Globus pallidus (tissue), 1 donor: ENCODE results near the gene HTRA3.

ENCODE experiments used
- DNase-seq: peaks from one replicate; pipeline ENCODE4 v3.0.0-alpha.2; 2015; ENCODE audit warnings: low spot score

Gene HTRA3

DNA sequence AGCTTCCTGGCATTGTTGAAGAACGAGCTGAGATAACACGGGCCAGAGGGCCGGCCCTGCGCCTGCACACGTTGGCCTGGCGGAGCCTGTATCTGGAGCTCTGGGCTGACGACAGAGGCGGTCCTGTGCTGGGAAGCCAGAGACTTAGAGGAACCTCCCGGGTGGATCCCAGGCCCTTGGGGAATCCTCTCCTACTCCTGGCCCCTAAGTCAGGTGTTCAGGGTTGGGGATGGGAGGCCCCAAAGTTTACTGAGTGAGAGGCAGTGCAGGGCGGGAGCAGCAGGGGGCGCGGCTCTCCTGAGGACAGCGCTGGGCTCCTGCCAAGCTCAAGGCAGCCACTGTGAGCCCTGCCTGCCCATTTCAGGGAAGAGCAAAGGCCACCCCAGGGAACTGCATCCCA is 2.5 kb upstream of the HTRA3 start:
- DNase-seq, result no peak

DNA sequence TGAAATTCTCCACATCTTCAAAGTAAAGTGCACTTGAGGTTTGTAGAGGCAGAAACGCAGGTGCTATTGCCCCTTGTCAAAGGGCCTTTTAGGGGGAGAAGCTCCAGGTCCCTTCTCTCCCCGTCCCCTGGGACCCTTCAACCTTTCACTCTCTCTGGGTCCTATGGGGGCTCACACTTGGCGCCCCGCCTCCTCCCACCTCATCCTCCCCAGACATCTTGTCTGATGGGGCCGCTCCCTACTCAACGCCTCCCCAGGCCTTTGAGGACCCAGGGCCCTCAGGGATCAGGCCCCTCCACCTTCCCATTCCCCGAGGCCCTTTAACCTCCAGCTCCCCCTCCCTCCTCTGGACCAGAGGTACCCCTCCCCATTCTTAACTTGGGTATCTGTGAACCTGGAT is 1.3 kb upstream of the HTRA3 start:
- no peak for DNase-seq

DNA sequence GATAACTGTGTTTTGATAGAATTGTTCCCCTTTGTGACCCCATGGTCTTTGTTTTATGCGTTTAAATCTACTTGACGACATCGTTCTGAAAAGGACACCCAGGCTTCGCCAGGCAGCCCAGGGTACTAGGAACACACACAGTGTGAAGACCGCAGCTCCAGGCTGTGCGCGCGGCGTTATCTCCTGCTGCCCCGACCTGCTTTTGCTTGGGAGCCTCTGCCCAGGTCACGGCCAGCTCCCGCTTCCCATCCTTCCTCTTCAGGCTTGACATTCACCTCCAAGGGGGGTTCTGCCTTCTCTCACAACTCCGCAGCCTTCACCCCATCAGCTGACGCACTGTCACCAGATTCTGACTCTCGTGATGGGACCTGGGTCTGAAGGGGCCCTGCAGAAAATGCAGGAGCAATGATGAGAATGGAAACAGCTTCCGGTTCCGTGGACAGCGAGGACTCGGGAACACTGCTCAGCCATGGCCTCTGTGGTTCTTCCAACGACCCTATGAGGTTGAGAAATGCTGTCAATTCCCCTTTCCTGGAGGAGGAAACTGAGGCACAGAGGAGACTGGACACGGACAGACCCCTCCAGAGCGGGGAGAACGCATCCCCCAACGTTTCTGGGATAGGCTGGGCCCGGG is 536 bp upstream of the HTRA3 start:
- DNase-seq, result no peak

DNA sequence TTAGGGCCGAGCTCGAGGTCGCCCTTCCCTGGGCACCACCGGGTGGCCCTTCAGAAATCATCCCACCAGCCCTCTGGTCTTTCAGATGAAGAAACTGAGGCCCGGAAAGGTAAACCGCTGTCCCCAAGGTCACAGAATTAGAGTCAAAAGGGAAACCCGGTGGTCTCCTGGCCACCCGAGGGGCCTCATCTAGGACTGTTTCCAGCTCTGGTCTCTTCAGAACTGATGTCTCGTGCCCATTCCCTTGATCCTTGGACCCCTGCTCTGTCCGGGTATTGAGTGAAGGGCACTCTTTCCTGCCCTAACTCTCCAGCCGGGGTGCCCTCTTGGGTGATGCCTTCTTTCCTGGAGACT is 841 bp downstream of the HTRA3 start:
- no peak for DNase-seq

DNA sequence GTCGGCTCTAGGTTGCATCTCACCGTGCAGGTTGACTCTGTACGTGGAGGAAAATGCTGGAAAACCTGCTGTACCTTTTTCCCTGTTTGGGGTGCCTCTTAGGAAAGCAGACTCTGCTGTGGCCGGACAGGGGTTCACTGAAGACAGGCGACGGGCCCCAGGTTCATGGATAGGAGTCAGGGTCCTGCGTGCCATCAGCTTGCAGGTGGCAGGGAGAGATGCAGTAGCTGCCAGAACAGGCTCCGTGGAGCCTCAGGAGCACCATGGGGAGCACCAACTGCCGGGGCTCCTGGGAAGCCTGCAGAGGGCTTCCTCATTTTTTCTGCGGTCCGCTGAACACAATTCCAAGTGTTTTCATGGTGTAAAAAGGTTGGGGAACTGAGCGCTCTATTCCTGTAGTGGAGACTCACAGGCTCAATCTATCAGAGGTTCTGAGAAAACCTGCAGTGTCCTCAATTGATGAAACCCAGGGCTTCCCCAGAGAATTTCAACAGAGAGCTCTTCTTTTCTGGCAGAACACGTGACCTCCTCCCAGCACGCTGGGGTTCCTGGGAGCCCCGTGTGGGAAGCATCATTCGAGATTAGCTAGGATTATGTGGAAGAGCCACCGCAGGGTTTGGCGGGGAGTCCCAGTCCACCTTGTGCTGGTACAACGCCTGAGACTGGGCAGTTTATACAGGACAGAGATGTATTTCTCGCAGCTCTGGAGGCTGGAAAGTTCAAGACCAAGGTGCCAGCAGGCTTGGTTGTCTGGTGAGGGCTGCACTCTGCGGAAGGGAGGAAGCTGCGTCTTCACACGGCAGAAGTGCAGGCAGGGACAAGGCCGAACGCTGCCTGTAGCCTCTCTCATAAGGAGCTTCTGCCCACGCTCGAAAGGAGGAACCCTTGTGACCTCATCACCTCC is 1.6 kb downstream of the HTRA3 start:
- DNase-seq, result no peak

DNA sequence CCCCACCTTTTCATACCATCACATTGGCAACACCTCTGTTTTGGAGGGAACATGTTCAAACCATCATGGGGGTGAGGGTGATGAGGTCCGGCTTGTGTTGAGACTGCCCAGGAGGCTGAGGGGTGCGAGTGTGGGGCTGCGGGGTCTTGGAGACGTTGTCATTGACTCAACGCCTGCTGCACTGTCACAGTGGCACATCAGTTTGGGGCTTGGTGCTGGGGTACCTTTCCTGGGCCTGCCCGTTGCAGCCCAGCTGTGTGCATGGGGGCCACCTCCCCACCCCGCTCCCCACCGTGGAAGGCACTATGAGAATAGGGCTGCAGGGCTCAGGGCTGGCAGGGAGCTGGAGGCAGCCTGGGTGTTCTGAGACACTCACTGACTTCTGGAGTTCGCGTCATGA is 2.3 kb downstream of the HTRA3 start:
- no peak for DNase-seq

DNA sequence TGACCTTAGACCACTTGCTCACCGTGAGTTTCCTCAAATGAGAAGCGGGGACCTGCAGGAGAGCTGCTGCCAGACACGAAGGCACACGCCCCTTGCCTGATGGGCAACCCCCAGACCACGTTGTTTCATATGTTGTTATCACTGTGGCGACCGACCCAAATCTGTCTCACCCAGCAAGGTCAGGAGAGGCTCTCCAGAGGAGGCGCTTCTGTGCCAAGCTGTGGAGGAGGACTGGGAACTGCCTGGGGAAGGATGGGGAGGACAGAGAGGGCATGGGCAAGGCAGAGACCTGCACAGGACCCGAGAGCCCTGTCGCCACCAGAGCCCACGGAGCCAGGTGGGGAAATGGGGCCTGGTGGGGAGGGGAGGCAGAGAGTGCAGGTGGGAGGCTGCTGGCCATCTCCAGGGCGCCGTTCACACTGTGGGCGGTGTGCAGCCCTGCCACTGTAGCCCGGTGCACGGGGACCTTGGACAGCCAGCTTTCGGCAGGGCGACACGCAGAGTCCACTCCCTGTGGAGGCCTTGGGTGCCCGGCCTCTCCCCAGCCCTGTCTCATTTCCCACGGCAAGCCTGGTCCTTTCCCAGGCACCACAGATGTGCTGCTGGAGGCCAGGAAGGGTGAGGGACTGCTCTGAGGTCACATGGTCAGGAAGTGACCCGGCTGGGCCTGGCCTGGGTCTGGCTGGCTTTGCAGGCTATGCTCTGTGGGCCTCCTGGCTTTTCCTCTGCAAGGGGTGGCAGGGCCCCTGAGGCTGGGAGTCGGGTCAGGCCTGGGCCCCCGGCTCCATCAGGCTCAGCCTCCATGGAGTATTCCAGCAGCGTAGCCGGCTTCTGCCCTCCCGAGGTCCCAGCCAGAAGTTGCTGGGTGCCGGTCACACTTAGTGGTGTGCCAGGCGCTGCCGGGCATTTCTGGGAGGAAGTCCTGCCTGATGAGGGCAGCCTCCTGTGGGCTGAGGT is 3.2 kb downstream of the HTRA3 start:
- DNase-seq, result no peak

DNA sequence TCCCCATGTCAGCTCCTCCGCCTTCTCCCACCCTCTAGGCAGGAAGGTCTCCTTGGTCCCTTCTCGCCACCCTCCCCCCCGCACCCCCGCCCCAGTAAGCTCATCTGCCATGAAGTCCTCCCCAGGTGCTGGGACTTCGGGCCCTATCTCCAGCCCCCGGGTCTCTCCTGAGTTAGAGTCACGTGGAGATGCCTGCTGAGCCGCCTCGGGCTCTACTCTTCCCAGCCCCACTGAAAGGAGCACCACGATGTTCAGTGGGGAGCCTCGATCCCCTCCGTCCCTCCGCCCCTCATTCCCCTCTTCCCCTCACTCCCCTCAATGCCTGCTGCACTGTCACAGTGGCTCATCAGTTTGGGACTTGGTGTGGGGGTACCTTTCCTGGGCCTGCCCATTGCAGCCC is 3.9 kb downstream of the HTRA3 start:
- no peak for DNase-seq

DNA sequence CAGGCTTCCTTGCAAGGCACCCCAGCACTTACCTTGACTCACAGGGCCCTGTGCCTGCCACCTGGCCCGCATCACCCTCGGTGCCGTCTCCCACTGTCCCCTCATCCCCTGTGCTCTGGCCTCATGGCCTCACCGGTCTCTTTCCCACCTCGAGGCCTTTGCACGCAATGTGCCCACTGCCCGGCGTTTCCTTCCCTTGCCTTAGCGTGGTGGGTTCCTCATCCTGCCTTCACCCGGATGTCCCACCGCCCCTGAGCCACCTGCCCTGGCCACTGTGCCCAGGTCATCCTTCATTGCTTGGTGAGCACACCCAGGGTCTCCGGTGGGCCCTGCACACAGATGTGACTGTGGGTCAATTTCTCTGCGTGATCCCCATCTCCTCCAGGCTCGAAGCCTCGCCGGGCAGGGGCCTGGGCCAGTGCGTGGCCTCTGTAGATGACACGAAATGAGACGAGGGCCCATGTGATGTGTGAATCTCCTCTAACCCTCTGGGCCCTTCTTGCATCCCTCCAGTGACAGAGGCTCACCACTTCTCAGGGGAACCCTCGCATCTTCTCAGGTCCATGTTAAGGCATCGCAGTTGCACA is 4.6 kb downstream of the HTRA3 start:
- DNase-seq, result no peak

DNA sequence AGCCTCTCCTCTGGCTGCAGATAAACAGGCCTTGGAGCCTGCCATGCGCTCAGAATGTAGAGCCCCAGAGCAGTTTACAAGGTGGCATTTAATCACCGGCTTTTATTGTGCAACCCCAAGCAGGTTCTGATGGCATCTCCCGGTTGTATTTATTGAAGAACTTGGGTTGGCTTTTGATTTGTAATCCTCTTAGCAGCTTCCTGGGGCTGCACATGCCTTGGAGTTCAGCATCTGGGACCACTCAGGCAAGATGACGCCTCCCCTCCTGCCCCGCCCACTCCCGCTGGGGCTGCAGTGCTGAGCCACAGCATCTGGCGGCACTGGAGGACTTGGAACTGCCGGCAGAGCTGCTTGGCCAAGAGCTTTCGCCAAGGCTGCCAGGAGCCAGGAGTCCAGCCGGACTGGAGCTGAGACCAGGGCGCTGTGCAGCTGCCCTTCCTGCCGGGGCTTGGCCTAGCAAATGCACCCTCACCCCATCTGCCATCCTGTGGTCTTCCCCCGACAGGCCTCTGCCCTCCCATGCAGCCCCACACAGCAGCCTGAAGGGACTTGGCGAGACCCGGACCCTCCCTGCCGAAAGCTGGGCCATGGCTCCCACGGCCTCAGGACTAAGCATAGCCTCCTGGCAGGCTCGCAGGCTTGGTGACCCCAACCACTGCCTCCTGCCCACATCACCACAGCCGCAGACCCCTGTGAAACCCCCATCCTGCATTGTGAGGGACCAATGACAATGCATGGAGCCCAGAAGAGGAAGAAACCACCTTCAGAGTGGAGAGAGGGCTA is 5.4 kb downstream of the HTRA3 start:
- peak; percentile 79 for DNase-seq

DNA sequence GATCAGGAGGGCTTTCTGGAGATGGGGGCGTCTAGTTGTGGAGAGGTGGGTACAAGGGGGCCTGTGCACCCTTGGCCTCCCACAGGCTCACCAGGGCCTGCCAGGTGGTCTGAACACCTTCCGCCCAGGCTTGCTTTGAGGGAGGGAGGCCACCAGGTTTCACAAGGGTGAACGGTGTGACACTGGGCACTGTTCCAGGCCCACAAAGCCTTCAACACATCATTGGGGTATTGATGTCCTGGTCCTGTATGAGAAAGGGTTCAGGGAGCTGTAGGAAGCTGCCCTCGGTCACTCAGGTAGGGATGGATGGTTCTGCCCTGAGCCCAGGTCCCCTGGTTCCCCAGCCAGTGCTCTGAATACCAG is 6.0 kb downstream of the HTRA3 start:
- DNase-seq, result no peak

DNA sequence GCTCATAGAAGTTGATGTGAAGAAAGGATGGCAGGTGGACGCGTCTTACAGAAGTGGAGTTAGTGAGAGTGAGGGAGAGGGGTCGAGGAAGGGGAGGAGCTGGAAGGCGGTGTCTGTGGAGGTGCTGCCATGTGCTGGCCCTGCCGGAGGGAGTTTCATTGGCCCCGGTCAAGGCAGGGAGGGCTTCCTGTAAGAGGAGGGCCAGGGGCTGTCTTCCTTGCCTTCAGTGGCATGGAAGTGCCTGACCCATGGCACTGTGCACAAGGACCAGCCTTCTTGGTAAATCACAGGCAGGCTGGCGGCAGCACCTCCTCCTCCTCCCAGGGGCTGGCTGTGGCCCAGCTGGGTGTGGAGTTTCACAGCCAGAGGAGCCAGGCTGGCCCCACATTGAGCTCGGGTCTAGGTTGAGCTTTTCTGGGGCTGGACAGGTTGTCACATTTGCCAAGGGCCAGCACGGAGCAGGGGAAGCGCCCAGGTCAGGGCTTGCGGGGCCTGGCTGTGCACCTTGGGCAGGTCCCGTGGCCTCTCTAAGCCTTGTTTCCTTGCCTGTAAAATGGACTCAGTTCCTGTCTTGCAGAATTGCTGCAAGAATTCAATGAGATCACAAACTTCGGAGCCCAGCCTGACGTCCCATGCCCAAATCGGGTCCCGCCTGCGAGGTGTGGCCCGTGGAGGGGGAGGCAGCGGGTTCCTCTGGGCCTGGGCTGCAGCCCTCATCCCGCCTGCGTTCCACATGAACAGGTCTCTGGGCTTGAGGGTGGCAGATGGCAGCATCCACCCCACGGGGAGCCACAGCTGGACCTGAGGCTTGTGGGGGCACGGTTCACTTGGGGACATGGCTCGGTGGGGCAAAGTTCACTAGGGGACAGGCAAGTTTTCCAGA is 7.0 kb downstream of the HTRA3 start:
- no peak for DNase-seq

DNA sequence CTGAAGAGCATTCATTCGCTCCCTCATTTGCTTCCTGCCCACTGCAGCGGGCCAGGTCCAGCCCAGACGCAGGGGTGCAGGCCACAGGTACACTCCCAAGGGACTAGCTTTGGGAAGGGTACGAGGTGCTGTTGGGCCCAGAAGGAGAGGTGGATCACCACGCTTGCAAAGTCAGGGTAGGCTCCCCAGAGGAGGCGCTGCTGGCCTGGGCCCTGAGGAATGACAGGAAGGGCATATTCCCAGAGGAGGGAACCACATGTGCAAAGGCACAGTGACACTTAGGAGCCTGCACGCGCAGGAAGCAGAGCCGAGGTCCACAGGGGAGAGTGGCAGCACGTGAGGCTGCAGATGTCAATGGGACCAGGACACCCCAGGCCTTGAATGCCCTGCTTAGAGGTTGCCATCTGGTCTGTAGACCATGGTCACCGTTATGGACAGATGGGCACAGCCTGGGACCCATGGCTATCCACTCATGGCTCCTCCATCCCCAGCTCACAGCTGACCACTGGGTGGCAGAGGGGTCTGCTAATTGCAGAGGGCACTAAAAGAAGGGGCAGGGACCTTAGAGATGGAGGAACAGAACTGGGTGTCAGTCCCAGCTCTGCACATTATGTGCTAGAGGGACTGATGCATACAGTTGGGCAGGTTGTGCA is 7.9 kb downstream of the HTRA3 start:
- DNase-seq, result no peak

DNA sequence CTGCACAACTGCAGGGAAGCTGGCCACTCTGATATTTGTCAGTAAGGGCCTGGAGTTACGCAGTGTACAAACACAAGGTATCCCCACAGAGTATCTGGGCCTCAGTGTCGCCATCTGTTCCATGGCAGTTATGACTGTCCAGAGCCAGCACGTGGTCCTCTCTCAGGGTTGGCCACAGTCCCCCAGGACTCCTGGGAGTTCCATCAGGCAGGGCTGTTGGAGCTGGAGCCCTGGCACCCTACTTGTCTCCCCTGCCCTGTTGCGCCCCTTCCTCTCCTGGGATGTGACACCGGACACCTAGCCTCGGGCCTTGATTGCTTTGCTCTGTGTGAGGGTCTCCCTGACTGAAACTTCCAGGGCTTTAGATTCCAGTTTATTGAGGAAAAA is 8.4 kb downstream of the HTRA3 start:
- no peak for DNase-seq

DNA sequence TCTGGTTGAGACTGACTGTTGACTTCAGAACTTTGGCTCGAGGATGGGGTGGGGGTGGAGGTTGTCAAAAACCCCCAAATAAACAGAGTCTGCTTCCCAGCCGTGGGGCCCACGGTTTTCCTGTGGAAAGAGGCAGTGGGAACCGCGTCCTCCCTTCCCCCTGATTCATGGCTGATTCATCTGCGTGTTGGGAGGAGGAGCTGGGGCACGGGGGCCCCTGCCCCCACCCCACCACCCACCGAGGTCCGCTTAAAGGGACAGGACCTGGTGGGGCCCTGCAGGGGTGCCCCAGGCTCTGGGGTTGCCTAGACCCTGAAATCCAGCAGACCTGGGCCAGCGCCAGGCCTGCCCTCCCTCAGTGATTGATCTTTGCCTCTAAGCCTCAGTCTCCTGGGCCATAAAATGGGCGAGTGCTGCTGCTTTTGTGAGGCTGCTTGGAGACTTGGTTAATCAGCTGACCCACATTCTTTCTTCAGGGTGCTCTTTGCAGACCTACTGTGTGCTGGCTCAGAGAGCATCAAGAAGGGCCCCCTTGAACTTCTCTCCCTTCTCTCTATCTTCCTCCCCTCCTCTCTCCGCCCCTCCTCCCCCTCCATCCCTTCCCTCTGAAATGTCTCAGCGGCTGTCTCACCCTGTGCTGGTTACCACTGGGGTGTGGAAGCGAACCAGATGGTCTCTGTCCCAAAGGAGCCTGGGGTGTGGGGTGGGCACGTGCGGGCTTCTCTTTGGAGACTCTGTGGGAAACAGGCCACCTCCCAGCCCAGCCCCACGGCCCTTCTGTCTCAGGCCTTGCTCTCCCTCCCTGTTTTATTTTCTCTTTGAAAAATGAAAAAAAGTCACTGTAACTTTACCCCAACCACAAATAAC is 9.1 kb downstream of the HTRA3 start:
- DNase-seq, result no peak

DNA sequence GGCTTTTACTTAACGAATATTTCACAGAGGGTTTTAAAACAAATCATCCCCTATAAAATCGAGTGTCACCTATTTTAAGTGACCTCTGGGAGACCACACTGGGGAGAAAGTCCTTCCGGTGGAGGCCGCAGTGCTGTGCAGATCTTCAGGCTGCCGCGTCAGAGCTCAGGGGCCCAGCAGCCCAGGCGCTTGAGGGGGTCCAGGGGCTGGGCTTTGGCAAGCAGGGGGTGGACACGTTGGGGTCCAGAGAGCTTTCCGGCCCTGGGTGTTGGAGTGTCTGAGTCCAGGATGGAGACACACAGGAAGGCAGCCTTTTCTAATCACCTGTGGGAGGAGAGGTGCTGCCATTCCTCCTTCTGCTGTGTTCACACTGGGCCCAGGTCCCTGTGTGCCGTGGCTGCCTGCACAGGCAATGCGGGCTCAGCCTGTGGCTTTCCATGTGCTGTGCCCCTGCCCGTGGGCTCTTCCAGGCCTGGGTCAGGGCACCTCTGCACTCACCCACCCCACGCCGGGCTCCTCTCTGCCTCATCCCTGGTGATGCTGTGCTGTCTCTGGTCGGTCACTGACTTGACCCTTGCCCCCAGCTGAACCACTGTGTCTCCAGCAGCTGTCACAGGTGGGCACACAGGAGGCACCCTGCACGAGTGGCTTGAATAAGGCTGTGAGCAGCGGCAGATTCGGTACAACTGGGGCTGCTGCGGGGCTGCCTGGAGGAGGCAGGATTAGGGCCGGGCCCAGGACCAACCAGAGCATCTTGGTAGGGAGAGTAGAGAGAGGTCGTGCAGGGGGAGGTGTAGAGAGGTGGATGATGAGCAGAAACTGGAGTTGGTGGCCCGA is 10.0 kb downstream of the HTRA3 start:
- DNase-seq, result no peak

DNA sequence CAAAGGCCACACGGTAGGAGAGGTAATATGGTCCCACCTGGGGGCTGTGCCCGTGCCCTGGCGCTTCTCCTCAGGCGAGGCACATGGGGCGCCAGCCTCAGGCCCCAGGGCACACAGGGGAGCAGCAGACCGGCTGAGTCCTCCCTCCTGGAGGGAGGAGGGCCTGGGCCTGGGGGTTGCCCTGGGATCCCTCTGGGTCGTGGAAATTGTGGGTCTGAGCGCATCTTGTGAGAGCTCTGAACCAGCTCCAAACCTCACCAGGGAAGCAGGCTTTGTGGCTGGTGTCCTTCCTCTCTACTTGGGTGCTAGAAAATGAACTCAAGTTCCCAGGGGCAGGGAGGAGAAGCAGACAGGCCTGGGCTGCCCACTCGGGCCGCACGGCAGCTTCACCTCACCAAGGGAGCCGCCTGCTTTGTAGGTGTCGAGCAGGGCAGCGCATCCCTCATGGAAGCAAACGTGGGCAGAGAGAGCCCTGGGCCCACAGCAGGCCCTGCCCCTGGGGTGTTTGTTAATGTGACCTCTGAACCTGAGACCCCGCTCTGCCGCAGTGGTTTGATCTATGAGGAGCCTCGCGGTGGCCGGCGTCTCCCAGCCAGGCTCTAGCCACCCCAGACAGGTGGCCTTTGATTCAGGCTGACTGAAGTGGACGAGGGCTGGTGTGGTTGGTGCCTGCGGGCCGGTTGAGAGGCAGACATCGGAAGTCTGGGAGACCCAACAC is 10.8 kb downstream of the HTRA3 start:
- no peak for DNase-seq
